ENCODE data around the gene ATG3.
"Not testable (repeated sequence)": the region's sequence is repeated elsewhere in the genome, so short reads cannot be mapped to it uniquely, and the experiment has no call there.

Gene ATG3

DNA sequence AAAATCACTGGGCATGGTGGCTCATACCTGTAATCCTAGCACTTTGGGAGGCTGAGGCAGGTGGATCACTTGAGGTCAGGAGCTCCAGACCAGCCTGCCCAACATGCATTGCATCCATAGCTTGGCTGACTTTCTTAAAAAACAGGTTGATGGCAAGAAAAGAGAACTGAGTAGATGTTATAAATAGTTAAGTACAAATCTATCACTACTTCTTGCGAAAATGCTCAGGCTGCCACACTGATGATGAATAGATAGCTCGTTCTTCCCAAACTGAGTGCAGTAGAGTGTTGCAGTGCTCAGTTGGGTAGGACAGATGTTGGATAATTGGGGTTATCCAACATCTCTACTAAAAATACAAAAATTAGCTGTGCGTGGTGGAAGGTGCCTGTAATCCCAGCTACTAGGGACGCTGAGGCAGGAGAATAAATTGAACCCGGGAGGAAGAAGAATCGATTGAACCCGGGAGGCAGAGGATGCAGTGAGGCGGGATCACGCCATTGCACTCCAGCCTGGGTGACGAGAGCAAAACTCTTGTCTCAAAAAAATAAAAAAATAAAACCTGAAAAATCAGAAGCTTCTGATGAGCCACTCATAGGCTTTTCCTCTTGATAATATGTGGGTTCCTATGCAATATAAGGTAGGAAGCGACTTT is 63.7 kb downstream of the ATG3 start:
- DNase-seq = no peak

DNA sequence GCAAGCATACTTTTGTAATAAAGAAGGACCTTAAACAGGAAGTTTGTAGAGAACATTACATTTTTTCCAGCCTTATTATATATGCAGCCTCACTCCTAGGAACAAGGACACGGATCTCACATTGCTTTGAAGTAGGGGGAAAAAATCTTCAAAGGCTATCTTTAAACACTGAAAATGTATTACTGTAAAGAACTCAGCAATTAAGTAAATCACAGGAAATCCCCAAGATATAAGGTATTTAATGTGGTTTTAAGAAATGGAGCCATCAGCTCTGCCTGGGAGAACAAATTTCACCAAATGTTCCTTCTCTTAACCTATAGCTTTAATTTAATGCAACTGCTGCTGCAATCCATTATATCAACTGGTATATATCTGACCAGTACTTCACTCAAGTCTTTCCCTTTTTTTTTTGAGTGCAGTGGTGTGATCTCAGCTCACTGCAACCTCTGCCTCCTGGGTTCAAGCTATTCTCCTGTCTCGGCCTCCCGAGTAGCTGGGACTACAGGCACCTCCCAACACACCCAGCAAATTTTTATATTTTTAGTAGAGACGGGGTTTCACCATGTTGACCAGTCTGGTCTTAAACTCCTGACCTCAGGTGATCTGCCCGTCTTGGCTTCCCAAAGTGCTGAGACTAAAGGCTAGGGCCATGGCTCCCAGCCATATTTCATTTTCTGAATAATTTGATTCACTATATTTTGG is 65.2 kb downstream of the ATG3 start:
- no peak for DNase-seq

DNA sequence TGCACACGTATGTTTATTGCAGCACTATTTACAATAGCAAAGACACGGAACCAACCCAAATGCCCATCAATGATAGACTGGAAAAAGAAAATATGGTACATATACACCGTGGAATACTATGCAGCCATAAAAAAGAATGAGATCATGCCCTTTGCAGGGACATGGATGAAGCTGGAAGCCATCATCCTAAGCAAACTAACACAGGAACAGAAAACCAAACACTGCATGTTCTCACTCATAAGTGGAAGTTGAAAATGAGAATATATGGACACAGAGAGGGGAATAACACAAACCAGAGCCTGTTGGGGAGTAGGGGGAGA is 67.4 kb downstream of the ATG3 start:
- DNase-seq = not testable (repeated sequence)

DNA sequence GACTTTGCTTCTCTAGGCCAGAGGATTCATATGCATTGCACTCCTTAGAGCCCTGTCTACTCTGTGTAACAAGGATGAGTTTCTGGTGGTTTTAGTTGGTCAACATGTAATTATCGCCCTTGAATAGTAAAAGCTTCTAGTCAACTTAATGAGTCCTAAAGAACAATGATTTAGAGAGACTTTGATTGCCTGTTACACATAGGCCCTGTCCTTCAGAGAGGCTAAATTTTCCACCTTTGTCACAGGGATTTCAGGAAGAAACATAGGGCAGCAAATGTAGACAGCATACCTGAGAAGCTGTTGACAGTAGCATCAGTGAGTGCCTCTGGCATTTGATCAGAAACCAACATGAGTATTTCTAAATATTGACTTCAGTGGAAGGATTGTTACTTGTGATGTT is 69.6 kb downstream of the ATG3 start:
- no peak for DNase-seq

DNA sequence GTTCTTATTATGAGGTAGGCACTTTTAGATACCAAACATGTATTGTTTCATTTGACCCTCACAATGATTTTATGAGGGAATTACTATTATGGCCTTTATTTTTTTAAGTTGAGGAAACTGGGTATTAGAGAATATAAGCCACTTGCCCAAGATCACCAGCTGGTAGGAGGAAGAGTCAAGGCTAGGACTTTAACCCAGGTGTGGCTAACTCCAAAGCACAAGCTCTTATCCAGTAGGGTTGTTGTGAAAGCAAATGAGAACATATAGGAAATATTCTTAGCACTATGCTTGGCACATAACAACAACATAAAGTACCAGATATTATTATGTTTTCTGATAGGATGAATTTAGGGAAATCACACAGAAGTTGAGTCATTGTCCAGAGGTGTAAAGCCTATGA is 70.4 kb downstream of the ATG3 start:
- no peak for DNase-seq

DNA sequence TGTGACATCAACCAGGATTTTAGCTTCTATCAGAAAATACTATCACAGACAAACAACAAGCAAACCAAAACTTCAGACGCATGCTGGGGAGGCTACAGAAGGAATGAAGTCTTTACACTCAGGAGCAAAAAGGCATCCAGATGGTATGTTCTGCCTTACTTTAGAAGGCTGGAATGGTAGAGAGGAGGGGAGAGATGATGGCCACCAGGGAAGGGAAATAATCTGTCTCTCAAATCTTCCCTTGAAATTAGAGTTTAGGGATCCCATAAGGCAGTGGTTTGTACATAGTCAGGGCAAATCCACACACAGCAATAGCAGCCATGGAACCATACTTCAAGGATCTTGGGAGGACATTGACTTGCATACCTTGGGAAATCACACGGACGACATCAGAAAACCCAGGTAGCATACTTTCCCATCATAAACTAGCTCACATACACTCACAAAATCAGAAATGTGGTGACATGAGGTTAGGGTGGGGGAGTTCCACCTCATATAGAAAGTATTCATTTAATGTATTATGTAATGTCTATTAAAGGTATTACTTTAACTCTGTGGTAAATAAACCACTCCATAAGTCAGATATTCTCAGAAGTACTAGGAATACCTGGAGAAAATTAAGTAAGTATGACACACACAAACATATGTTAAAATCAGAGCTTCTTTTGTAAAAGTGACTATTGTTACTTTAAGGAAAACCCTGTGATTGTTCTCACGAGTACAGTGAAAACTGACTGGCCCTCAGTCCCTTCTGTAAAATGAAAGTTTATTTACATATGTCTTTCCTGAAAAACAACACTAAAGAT is 71.9 kb downstream of the ATG3 start:
- no peak for DNase-seq

DNA sequence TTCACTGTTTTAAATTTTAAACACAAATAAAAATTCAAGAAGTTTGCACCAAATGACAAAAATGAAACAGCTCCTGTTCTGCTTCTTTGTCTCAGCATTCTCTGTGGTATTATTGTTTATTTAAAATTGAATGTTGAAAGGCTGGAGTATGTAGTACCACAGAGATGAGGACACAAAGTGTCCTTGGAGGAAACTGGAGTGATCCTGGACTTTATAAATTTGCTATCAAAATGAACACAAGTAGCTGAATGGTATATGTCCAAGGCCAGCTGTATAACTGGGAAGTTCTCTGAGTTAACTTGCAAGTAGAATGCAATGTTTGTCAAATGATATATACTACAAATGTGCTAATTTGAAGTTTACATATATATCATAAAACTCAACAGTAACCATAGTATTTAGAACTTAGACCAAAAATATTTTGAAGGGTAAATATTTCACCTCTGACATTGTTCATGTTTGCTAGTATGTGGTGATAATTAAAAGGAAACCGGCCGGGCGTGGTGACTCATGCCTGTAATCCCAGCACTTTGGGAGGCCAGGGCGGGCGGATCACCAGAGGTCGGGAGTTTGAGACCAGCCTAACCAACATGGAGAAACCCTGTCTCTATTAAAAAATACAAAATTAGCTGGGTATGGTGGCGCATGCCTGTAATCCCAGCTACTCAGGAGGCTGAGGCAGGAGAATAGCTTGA is 74.8 kb downstream of the ATG3 start:
- no peak for DNase-seq

DNA sequence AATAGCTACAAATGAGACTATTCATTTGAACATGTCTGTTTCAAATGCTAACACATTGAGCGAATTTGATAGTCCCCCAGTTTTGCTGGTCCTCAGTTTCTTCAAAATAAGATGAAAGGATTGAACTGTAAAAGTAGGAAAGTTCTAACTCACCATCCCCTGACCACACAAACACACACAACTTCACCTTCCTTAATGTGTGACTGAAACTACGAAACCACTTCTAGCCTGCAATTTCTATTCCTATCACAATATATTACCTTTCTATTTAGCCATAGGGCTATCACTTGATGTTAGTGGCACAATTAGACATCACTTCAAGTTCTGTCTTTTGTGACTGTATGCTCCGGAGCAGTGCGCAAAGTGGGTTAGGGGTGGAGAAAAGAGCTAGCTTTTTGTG is 77.4 kb downstream of the ATG3 start:
- no peak for DNase-seq

DNA sequence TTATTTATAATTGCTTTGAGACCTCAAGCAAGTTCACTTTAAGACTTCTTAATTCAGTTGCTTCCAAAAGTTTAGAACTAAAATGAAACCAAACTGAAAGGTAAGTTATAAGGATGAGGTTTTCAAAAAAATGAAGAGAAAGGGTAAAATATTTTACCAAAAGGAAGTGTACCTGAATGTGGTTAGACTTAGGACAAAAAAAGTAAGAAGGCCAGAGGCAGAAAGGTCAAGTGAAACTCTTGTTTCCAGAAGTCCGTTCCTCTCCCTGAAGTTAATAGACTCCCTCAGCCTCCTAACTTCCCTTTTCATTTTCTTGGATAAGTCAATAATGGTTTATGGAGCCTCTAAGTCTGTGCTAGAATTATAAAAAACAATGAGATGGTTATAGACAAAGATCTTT is 79.1 kb downstream of the ATG3 start:
- no peak for DNase-seq

All from NCI-H226 (cell line).